ENCODE results near the gene EVL. TPM values are rescaled to one million over a fixed set of nuclear protein-coding genes. Genes with fewer than 3 reads are reported as not detected.

The EVL gene
- total RNA-seq, 1 donor from 2014 or later = 11.7 TPM

DNA sequence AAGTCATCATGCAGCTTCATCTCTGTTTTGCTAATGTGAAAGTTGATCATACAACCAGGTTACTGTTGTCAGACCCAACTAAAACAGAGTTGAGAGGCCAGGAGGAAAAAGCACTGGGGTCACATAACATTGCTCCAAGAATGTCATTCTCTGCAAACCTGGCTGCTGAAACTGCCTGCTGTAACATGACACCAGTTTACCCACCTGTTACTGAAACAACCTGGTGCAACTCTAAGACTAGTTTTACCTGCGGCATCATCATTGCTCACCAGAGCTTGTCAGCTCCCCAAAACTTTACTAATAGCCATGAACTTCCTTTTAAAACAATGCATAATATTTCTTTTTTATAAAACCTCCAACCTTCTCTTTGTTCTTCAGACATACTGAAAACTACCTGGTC lies 124.9 kb downstream of the EVL start:
- no peak overlapping the region for H3K27ac ChIP-seq
- H3K4me3 ChIP-seq = no peak overlapping the region
- H3K36me3 ChIP-seq = no peaks in the 10 kb centered on the region
- H3K27me3 ChIP-seq = no peaks in the 10 kb centered on the region
- no peaks in the 10 kb centered on the region for H3K9me3 ChIP-seq
- TF ChIP-seq, protein P1, sequence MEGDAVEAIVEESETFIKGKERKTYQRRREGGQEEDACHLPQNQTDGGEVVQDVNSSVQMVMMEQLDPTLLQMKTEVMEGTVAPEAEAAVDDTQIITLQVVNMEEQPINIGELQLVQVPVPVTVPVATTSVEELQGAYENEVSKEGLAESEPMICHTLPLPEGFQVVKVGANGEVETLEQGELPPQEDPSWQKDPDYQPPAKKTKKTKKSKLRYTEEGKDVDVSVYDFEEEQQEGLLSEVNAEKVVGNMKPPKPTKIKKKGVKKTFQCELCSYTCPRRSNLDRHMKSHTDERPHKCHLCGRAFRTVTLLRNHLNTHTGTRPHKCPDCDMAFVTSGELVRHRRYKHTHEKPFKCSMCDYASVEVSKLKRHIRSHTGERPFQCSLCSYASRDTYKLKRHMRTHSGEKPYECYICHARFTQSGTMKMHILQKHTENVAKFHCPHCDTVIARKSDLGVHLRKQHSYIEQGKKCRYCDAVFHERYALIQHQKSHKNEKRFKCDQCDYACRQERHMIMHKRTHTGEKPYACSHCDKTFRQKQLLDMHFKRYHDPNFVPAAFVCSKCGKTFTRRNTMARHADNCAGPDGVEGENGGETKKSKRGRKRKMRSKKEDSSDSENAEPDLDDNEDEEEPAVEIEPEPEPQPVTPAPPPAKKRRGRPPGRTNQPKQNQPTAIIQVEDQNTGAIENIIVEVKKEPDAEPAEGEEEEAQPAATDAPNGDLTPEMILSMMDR (IDR thresholded peaks at IDR 0.05) = no peak
- intact Hi-C loops (cut with DNase I) = no loop called here
- peaks cover 0 to 9% of the 10 kb centered on the region in 2 donors for H3K4me1 ChIP-seq
- DNase-seq (ENCODE audit: low spot score in 2 of 2) = no peak

DNA sequence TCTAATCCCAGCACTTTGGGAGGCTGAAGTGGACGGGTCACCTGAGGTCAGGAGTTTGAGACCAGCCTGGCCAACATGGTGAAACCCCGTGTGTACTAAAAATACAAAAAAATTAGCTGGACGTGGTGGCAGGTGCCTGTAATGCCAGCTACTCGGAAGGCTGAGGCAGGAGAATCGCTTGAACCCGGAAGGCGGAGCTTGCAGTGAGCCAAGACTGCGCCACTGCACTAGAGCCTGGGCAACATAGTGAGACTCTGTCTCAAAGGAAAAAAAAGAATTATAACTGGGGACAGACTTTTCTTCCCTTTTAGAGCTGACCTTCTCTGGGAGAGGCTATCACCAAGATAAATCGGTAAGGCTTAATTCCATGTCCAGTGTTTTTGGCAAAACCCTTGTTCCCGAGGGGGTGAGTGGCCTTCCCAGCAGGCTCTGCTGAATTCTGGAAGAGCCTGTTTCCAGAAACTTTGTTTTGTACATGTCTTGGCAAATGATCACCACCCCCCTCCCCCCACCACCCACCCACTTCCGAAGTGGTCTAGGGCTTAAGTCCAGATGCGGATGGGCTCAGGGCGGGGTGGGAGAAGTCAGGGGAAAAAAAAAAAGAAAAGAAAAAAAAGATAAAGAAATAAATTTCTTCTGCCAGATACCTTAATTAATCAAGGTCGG lies 126.5 kb downstream of the EVL start:
- intact Hi-C loops (cut with DNase I) = loop anchor here (1.0 to 2.0 kb wide), 5 partner anchors 83 to 711 kb away; partner anchors contain the start of genes CCNK, SETD3 and WDR25
- Histone ChIP-seq H3K36me3 (no peaks in the 10 kb centered on the region), H3K27ac (peak overlapping the region; percentile 84 to 94), H3K4me3 (no peak overlapping the region), H3K4me1 (peaks cover 0 to 9% of the 10 kb centered on the region in 2 donors), H3K27me3 (no peaks in the 10 kb centered on the region), H3K9me3 (no peaks in the 10 kb centered on the region)
- DNase-seq (ENCODE audit: low spot score in 2 of 2) = no peak
- TF ChIP-seq, protein P1 (IDR thresholded peaks at IDR 0.05) = no peak

DNA sequence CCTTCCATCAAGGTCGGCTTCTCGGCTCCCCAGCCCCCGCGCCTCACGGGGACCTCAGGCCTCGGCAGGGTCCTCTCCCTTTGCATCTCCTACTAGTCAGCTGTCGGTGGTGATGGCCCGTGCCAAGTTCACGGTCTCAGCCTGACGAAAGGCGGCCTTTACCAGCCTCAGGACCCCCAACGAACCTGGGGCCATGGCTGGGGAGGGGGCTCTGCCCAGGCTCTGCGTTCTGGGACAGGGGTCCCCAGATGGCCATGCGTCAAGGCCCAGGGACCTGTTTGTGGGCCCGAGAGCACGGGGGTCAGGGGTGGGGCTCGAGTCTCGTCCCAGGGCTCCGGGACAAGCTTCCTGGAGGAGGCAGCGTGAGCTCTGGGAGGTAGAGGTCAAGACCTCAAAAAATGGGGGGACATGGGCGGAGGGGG lies 127.0 kb downstream of the EVL start:
- Histone ChIP-seq H3K36me3 (no peaks in the 10 kb centered on the region), H3K9me3 (no peaks in the 10 kb centered on the region), H3K4me3 (peak overlapping the region; percentile 54 to 68), H3K27ac (peak overlapping the region; percentile 84 to 94), H3K27me3 (no peaks in the 10 kb centered on the region), H3K4me1 (peaks cover 0 to 9% of the 10 kb centered on the region in 2 donors)
- peak in 1 of 2 donors; percentile 65 for DNase-seq (ENCODE audit: low spot score in 2 of 2)
- intact Hi-C loops (cut with DNase I) = loop anchor here (1.0 to 2.0 kb wide), 5 partner anchors 83 to 711 kb away; partner anchors contain the start of genes CCNK, SETD3 and WDR25
- TF ChIP-seq, protein P1 (IDR thresholded peaks at IDR 0.05) = no peak

DNA sequence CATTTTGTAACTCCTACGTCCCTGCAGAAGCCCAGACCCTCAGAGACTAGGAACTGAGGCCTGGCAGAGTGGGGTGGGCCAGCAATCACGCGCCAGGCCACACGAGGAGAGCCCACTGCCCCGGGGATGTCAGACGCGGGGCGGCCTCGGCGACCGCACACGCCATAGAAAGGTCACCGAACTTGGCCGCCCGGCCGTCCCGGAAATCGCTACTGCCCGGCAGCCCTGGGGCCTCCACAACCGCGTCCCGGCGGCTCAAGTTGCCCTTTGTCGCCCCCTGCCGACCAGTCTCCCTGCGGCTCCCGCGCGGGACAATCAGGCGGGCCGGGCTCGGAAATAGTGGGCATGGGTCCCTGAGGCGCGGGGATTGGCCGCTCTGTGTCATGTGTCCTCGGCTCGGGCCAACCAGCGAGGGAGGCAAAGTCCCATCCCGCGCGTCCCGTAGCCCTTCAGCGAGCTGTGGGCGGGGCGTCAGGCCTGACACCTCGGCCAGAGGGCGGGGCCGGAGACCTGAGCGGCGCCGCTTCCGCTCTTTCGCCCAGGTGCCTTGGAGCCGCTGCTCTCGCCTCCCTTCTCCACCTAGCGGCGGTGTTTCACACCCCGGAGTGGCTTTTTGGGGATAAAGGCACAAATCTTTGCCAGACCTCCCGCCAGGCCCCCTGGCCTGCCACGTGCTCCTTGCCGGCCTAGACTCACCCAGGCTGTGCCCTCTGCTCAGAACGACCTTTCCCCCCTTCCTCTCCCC lies 127.6 kb downstream of the EVL start:
- no peaks in the 10 kb centered on the region for H3K9me3 ChIP-seq
- no peaks in the 10 kb centered on the region for H3K36me3 ChIP-seq
- peak overlapping the region; percentile 84 to 94 for H3K27ac ChIP-seq
- peak overlapping the region; percentile 54 to 68 for H3K4me3 ChIP-seq
- intact Hi-C loops (cut with DNase I) = loop anchor here (1.0 to 2.0 kb wide), 8 partner anchors 21 to 712 kb away; partner anchors contain the start of genes CCNK, CYP46A1, SETD3 and WDR25
- peaks cover 0 to 9% of the 10 kb centered on the region in 2 donors for H3K4me1 ChIP-seq
- no peaks in the 10 kb centered on the region for H3K27me3 ChIP-seq
- TF ChIP-seq, protein P1 (IDR thresholded peaks at IDR 0.05) = peak; percentile 79 to 90 (median 81)
- DNase-seq (ENCODE audit: low spot score in 2 of 2) = peak; percentile 97 to 100

Other genes with a start within 250 kb of the EVL start
- gene DEGS2, start 94.2 kb downstream of the EVL start, total RNA-seq = 1.6 TPM
- gene YY1, start 173.7 kb downstream of the EVL start, total RNA-seq = 42.4 TPM
- 193 TPM for gene SLC25A29, start 241.0 kb downstream of the EVL start, total RNA-seq